ENCODE results near the gene ZFYVE26.
"Not testable (repeated sequence)": the region's sequence is repeated elsewhere in the genome, so short reads cannot be mapped to it uniquely, and the experiment has no call there.

ZFYVE26 gene

GRCh38 chr14:67816326-67817002 lies at the start of gene ZFYVE26:
TSS of gene ZFYVE26 (minus strand) at chr14:67816590. CDS start at chr14:67815963, 627 bp downstream.
- DNase-seq: peak; percentile 91

GRCh38 chr14:67863223-67863622 lies 46.8 kb upstream of the ZFYVE26 start:
- DNase-seq: no peak

DNA sequence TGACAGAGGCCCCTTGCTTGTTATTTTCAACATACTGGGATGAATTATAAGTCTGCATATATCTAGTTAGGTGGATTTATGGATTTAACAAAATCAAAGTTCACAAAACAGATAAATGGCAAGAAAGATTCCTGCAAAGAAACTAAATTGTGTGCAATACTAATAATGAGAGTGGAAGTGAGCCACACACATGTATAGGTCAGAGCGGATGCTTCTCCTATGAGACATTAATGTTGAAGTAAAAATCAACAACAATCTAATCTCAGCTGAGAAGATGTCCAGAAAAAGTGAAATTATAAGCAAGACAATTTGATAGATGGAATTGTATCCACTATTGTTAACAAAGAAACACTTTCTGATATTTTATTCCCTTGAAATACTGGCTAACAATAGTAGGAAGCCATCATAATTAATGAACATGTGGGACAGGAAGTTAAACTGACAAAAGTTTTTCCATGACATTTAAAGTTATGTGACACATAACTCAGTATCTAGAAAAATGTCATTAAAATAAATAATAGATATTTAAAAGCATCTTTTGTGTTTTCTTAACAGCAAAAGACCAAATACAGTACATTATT lies 42.9 kb upstream of the ZFYVE26 start:
- DNase-seq: no peak

GRCh38 chr14:67857778-67858350 lies 41.5 kb upstream of the ZFYVE26 start:
- DNase-seq: no peak

- peak; percentile 12 for DNase-seq
These were observed 40.4 kb upstream of the ZFYVE26 start for GRCh38 chr14:67856827-67857226.

GRCh38 chr14:67853715-67854114 lies 37.3 kb upstream of the ZFYVE26 start:
- DNase-seq: no peak

GRCh38 chr14:67852926-67853604 lies 36.7 kb upstream of the ZFYVE26 start:
- DNase-seq: no peak

- DNase-seq: no peak
These were observed 35.5 kb upstream of the ZFYVE26 start for GRCh38 chr14:67851785-67852410.

- no peak for DNase-seq
These were observed 33.9 kb upstream of the ZFYVE26 start for GRCh38 chr14:67850066-67850830.

DNA sequence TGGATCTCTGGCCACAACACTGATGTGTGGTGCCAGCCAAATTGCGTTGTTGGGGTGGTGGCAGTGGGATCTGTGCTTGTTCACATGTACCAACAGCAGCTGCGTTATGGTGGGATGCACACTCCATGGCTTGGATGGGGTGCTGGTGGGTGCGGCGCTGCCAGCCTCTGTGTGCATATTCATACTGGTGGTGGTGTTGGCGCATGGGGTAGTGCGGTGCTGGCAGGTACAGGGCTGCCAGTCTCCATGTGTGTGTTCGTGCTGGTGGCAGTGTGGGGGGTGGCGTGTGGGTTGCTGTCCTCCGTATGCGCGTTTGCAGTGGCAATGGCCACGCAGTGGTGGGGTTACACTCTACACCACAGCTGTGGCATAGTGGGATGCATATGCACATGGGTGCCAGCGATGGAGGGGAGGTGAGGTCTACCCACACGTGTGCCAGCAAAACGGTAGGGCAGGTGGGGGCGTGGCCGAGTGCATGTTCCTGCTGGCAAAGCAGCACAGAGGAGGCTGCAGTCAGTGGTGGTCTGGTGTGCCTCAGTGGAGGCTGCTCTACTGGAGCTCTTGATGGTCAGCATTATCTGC lies 29.7 kb upstream of the ZFYVE26 start:
- no peak for DNase-seq

DNA sequence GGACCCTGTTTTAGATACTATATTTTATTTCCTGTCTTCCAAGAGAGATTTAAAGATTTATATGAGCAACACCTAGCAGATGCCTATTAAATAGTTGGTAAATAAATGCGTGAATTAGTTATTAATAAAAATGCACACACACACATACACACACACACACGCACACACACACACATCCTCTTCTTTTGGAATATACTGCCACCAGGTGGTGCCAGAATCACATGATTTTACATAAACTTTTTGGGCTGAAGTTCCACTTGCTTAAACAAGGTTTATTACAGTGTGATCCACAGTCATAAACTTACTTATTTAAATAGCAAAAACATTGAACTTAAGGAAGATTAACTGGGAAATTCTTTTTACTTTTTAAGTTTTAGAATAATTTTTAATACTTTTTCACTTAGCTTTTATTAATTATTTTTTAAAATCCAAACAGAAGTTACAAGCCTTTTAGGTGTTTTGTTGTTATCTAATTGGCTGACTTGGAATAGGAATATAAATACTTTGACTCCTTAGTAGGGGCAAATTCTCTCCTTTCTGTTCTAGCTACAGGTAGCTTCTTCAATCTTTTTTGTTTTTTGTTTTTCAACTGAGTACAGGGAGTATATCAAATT lies 20.7 kb upstream of the ZFYVE26 start:
- peak; percentile 83 for DNase-seq

GRCh38 chr14:67835596-67835995 lies 19.2 kb upstream of the ZFYVE26 start:
- DNase-seq: no peak

- no peak for DNase-seq
These were observed 17.0 kb upstream of the ZFYVE26 start for GRCh38 chr14:67833403-67833802.

DNA sequence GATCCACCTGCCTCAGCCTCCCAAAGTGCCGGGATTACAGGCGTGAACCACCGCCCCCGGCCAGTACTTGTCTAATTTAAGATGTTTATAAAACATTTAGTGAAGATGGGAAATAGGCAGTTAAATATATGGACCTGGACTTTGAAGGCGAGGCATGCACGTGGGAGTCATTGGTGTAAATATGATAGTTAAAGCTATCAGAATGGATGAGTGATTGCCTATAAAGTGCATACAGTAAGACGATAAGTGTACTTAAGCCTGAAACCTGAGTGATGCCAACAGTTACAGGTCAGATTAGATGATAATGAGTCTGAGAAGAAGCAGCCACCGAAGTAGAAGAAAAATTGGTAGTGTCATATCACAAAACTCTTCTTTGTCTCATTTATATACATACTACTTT lies 14.7 kb upstream of the ZFYVE26 start:
- DNase-seq: no peak

DNA sequence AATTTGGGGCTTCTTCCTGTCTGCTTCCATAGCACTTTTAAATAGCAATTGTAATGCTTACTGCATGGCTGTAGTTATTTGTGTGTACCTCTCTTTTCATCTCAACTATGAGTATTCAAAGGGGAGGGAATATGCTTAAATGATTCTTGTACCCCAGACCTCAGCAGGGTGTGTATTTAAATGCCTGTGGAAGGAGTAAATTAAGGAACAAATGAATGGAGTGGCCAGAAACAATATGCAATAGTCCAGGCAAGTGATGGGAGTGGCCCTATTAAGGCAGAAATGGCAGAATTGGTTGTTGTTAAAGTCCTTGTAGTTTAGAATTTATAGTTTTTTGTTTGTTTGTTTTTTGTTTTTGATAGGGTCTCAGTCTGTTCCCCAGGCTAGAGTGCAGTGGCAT lies 4.7 kb upstream of the ZFYVE26 start:
- no peak for DNase-seq

- DNase-seq: peak; percentile 13
These were observed 4.1 kb upstream of the ZFYVE26 start for GRCh38 chr14:67820428-67820971.

DNA sequence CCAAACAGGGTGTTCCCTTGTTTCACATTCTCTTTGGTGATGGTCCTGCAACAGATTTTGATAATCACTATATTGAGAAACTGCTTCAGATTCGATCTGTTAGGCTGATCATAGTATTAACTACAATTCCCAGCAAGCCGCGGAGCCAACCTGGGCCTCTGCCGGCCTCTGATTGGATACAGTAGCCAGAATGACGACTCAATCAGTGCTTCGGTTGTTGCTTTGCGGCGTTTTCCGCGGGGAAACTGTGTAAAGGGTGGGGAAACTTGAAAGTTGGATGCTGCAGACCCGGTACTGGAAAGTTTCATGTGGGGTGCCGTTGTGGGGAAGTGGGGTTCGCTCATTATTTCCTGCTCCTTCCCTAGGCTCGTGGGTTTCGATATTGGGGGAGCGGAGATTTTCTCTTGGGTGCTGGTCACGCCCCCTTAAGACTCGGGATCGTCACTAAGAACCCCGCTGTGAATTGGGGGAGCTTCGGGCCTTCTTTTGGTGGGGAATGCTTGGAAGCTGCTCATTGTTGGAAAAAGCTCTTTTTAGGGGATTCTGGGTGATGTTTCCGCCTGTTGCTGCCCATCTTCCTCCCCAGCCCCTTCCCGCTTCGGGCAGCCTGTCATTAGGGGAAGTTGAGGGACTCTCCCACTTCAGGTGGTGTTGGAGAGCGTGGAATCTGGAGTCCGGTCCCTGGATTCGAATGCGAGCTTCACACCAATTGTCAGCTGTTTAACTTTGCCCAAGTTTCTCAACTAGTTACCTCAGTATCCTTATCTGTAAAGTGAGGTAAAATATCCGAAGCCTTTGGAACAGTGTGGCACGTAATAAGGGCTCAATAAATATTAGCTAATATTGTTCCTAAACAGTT lies 3.4 kb upstream of the ZFYVE26 start, which contains the start of gene RAD51B:
RAD51B (plus strand) TSS at position 217 of the 859 bp plus-strand sequence.
- DNase-seq: peak; percentile 92

GRCh38 chr14:67818476-67818875 lies 2.1 kb upstream of the ZFYVE26 start:
- DNase-seq: not testable (repeated sequence)

- no peak for DNase-seq
These were observed 1.5 kb upstream of the ZFYVE26 start for GRCh38 chr14:67817750-67818438.

Measured in CD4-positive, alpha-beta T cell treated with Interleukin-10 for 1 hour (primary cell).